ENCODE measurements around the gene CST4.

The CST4 gene

DNA sequence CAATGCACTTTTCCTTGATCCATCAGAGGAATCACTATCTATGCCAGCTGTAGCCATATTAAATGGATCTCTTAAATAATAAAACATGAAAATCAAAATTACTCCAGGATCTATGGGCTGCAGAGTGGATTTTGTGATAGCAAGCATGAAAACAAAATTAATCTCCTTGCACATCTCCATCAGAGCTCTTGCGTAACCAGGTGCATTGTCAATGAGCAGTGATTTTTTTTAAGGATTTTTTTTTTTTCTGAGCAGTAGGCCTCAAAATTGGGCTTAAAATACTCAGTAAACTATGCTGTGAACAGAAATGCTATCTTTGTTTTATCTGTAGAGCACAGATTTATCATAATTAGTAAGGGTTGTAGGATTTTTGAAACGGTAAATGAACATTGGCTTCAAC lies 39.6 kb downstream of the CST4 start:
- ATAC-seq: no peak
- no peak for TF ChIP-seq GLIS3 (CRISPR knock-in tag; IDR thresholded peaks at IDR 0.05)
- no peak for TF ChIP-seq TCF4 (CRISPR knock-in tag; IDR thresholded peaks at IDR 0.05; ENCODE audit: borderline replicate concordance)
- no peak for TF ChIP-seq ZFP30 (CRISPR knock-in tag; IDR thresholded peaks at IDR 0.05)
- TF ChIP-seq ZNF565 (CRISPR knock-in tag; conservative IDR thresholded peaks at IDR 0.05; ENCODE audit: low read depth): no peak
- TF ChIP-seq, protein P1, sequence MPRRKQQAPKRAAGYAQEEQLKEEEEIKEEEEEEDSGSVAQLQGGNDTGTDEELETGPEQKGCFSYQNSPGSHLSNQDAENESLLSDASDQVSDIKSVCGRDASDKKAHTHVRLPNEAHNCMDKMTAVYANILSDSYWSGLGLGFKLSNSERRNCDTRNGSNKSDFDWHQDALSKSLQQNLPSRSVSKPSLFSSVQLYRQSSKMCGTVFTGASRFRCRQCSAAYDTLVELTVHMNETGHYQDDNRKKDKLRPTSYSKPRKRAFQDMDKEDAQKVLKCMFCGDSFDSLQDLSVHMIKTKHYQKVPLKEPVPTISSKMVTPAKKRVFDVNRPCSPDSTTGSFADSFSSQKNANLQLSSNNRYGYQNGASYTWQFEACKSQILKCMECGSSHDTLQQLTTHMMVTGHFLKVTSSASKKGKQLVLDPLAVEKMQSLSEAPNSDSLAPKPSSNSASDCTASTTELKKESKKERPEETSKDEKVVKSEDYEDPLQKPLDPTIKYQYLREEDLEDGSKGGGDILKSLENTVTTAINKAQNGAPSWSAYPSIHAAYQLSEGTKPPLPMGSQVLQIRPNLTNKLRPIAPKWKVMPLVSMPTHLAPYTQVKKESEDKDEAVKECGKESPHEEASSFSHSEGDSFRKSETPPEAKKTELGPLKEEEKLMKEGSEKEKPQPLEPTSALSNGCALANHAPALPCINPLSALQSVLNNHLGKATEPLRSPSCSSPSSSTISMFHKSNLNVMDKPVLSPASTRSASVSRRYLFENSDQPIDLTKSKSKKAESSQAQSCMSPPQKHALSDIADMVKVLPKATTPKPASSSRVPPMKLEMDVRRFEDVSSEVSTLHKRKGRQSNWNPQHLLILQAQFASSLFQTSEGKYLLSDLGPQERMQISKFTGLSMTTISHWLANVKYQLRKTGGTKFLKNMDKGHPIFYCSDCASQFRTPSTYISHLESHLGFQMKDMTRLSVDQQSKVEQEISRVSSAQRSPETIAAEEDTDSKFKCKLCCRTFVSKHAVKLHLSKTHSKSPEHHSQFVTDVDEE (CRISPR knock-in tag; IDR thresholded peaks at IDR 0.05): no peak
- TF ChIP-seq ZC3H10 (CRISPR knock-in tag; IDR thresholded peaks at IDR 0.05): no peak

DNA sequence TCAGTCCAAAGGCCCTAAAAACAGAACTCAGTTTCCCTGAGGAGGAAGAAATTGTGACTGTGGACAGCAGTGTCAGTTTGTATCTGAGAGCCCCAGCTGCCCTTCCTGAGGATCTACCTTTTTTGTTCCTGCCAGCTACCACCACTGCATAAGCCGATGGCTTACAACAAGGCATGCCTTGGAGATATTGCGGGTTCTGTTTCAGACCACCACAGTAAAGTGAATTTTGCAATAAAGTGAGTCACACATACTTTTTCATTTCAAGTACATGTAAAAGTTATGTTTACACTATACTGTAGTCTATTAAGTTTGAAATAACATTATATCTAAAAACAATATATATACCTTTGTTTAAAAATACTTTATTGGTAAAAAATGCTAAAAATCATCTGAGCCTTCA lies 41.5 kb downstream of the CST4 start:
- ATAC-seq: no peak
- TF ChIP-seq ZFP30 (CRISPR knock-in tag; IDR thresholded peaks at IDR 0.05) (no peak), ARNTL (CRISPR knock-in tag; IDR thresholded peaks at IDR 0.05; ENCODE audit: borderline replicate concordance, low read depth) (no peak)
- TF ChIP-seq, protein P2, sequence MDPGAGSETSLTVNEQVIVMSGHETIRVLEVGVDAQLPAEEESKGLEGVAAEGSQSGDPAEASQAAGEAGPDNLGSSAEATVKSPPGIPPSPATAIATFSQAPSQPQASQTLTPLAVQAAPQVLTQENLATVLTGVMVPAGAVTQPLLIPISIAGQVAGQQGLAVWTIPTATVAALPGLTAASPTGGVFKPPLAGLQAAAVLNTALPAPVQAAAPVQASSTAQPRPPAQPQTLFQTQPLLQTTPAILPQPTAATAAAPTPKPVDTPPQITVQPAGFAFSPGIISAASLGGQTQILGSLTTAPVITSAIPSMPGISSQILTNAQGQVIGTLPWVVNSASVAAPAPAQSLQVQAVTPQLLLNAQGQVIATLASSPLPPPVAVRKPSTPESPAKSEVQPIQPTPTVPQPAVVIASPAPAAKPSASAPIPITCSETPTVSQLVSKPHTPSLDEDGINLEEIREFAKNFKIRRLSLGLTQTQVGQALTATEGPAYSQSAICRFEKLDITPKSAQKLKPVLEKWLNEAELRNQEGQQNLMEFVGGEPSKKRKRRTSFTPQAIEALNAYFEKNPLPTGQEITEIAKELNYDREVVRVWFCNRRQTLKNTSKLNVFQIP (CRISPR knock-in tag; IDR thresholded peaks at IDR 0.05; ENCODE audit: borderline replicate concordance, low read depth): no peak

DNA sequence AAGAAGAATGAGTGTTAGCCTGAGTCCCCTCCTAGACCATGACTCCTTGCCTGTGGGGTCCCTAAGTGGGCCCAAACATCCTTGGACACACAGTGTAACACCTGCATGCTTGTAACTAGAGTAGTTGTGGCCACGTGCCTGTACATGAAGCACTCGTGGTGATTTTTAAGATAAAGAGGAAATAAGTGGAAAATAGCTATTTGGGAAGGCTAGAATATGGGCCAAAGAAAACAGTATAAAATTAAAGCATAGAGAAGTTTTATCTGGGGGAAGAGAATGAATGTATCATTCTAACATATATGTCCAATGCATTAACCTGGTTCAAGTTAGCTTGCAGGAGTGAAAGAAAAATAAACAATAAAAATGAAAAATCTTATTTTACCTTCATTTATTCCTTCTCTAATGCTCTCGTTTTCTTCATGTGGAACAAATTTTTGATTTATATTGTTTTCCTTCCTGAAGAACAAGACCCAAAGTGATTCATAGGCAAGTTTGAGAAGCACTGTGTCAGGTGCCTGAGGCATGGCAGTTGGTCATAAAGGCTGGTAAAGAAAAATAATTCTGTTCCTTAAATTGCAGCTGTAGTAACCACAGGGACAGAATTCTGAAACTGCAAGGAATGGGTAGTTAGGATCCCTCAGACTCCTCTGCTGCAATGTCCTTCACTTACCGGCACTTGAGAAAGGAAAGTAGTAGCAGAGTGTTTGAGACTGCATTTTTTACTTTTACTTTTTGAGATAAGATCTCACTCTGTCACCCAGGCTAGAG lies 42.5 kb downstream of the CST4 start:
- no peak for ATAC-seq
- TF ChIP-seq TCF4 (CRISPR knock-in tag; IDR thresholded peaks at IDR 0.05; ENCODE audit: borderline replicate concordance) (no peak), RARB (CRISPR knock-in tag; IDR thresholded peaks at IDR 0.05) (no peak), ISL1 (CRISPR knock-in tag; IDR thresholded peaks at IDR 0.05) (no peak), CSDC2 (CRISPR knock-in tag; IDR thresholded peaks at IDR 0.05) (no peak), TOX (CRISPR knock-in tag; IDR thresholded peaks at IDR 0.05; ENCODE audit: borderline replicate concordance) (no peak), PPARA (CRISPR knock-in tag; IDR thresholded peaks at IDR 0.05; ENCODE audit: borderline replicate concordance) (no peak), GLIS3 (CRISPR knock-in tag; IDR thresholded peaks at IDR 0.05) (no peak), ZNF8 (CRISPR knock-in tag; IDR thresholded peaks at IDR 0.05) (no peak), BACH2 (CRISPR knock-in tag; IDR thresholded peaks at IDR 0.05; ENCODE audit: borderline replicate concordance) (no peak), OSR1 (CRISPR knock-in tag; IDR thresholded peaks at IDR 0.05) (no peak), ZNF565 (CRISPR knock-in tag; conservative IDR thresholded peaks at IDR 0.05; ENCODE audit: low read depth) (no peak), ARNTL (CRISPR knock-in tag; IDR thresholded peaks at IDR 0.05; ENCODE audit: borderline replicate concordance, low read depth) (no peak), ZFP3 (CRISPR knock-in tag; IDR thresholded peaks at IDR 0.05) (no peak), SNAI2 (CRISPR knock-in tag; IDR thresholded peaks at IDR 0.05) (no peak), ZNF70 (CRISPR knock-in tag; IDR thresholded peaks at IDR 0.05) (no peak)
- TF ChIP-seq, protein P3, sequence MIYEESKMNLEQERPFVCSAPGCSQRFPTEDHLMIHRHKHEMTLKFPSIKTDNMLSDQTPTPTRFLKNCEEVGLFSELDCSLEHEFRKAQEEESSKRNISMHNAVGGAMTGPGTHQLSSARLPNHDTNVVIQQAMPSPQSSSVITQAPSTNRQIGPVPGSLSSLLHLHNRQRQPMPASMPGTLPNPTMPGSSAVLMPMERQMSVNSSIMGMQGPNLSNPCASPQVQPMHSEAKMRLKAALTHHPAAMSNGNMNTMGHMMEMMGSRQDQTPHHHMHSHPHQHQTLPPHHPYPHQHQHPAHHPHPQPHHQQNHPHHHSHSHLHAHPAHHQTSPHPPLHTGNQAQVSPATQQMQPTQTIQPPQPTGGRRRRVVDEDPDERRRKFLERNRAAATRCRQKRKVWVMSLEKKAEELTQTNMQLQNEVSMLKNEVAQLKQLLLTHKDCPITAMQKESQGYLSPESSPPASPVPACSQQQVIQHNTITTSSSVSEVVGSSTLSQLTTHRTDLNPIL (CRISPR knock-in tag; IDR thresholded peaks at IDR 0.05; ENCODE audit: low read depth): no peak
- TF ChIP-seq, protein P2 (CRISPR knock-in tag; IDR thresholded peaks at IDR 0.05; ENCODE audit: borderline replicate concordance, low read depth): no peak
- TF ChIP-seq, protein P4, sequence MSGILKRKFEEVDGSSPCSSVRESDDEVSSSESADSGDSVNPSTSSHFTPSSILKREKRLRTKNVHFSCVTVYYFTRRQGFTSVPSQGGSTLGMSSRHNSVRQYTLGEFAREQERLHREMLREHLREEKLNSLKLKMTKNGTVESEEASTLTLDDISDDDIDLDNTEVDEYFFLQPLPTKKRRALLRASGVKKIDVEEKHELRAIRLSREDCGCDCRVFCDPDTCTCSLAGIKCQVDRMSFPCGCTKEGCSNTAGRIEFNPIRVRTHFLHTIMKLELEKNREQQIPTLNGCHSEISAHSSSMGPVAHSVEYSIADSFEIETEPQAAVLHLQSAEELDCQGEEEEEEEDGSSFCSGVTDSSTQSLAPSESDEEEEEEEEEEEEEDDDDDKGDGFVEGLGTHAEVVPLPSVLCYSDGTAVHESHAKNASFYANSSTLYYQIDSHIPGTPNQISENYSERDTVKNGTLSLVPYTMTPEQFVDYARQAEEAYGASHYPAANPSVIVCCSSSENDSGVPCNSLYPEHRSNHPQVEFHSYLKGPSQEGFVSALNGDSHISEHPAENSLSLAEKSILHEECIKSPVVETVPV (CRISPR knock-in tag; IDR thresholded peaks at IDR 0.05): no peak
- TF ChIP-seq, protein P1 (CRISPR knock-in tag; IDR thresholded peaks at IDR 0.05): no peak

Measured in SK-N-SH treated with all-trans-retinoic acid at 6 μM for 48 hours (cell line).